Colonic mucosa (tissue), 4 donors: Measurements from ENCODE around the gene ITPKB. TPM values are rescaled to one million over a fixed set of nuclear protein-coding genes. Genes with fewer than 3 reads are reported as not detected.

ENCODE experiments used
- DNase-seq: peaks from one replicate; pipeline ENCODE4 v3.0.0-alpha.2; 2020
- H3K27ac ChIP-seq: fragments of 200-600 bp; one replicate; pipeline ENCODE4 v1.8.0; 2021
- H3K27me3 ChIP-seq: fragments of 200-600 bp; one replicate; pipeline ENCODE4 v1.8.0; 2021
- H3K36me3 ChIP-seq: fragments of 200-600 bp; one replicate; pipeline ENCODE4 v1.8.0; 2021
- H3K4me1 ChIP-seq: fragments of 200-600 bp; one replicate; pipeline ENCODE4 v1.8.0; 2021; ENCODE audit warnings: mild to moderate bottlenecking
- H3K4me3 ChIP-seq: fragments of 200-600 bp; one replicate; pipeline ENCODE4 v1.8.0; 2021
- H3K9ac ChIP-seq, 2 donors: one replicate each; pipeline ENCODE4 v1.7.0; 2013; ENCODE audit warnings: control low read depth in 2 of 2, low read depth in 2 of 2, low read length in 2 of 2
- H3K9me3 ChIP-seq: fragments of 200-600 bp; one replicate; pipeline ENCODE4 v1.8.0; 2021
- intact Hi-C: fragments of 100-400 bp; cut with DNase I; formaldehyde crosslinking; loops from one replicate; pipeline ENCODE4 v1.14.1; 2022
- total RNA-seq, 2 donors: library from RNA; stranded (reverse); fragmentation: NEBNext Ultra II Directional in 1 of 2; extraction: Animal tissue kit (Norgen Biotek cat#: 25700) in 1 of 2; gene quantifications; one replicate each; pipeline ENCODE4 v1.2.1, GENCODE V29; 2021
- TF ChIP-seq, protein P1 (sequence below): fragments of 200-600 bp; IDR thresholded peaks from one replicate; pipeline ENCODE4 v1.8.0; 2022; ENCODE audit warnings: antibody characterized with exemption, mild to moderate bottlenecking
- donor health status: healthy.
- donor health status: DM: no; HTN: no; CAD: no.
- donor health status: DM: no; HTN: no; CAD: no.

The ITPKB gene
- total RNA-seq, 2 donors from 2014 or later = 11.6 to 16.9 TPM

DNA sequence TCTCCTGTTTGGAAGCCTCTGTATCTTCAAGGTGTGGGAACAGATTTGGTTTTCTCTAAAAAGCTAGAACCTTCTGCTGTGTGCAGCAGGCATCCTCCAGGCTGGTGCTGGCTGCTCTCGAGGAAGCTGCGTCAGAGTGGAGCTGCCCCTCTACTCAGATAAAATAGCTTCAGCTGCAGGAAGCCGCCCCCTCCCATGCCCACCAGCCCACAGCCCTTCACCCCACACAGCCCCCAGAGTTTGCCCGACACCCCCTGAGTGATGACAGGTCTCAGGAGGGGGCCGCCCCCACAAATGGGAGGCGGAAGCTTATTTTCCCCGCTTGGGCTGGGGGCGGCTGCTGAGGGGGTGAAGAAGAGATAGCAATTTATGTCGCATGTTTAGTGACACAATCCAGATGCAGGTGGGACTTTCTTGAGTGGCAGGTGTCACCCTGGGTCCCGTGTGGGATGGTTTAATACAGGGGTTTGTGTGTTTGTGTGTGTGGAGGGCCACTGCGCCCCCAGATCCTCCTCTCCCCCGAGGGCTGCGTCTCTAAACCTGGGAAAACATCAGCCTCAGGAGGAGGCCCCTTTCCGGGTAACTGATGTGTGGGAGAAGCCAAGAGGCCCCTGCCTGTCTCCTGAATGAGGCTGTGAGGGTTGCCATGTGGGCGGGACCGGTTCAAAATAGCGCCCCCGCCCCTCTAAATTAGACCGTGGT is 135.1 kb downstream of the ITPKB start:
- intact Hi-C loops = no loop called here
- no peak for DNase-seq

DNA sequence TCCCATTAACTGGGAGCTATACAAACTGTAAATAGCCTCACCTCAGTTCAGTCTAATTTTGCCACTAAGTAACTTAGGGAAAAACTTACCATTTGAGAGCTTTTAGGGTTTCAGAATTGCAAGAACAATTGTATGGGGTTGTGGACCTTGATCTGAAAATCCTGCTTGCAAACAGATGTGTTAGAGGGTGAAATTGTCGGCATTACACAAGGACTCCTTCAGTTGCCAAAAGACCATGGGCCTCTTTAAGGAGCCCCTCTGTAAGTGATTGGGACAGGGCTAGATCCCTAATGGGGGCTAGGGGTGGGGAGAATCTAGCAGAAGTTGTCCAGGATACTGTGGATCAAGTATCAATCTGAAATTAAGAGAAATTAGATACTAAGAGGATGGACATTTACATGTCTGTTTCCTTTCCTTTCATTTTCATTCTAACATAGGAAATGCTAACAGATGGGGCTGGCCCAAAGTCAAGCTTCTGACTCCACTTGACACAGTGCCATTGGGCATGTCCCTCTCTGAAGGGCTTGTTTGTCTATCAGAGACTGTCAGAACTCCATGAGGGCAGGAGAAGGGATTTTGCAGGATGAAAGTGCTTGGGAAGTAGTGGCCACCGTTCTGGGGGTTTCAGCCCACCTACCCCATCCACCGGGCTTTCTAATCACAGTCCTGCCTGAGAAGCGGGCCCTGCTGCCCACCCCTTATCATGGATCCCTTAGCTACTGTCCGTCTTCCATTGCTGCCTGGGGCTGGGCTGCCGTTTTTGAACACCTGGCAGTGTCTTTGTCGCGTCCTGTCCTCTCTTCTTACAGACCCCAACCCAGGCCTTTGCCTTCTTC is 135.8 kb downstream of the ITPKB start:
- TF ChIP-seq, protein P1, sequence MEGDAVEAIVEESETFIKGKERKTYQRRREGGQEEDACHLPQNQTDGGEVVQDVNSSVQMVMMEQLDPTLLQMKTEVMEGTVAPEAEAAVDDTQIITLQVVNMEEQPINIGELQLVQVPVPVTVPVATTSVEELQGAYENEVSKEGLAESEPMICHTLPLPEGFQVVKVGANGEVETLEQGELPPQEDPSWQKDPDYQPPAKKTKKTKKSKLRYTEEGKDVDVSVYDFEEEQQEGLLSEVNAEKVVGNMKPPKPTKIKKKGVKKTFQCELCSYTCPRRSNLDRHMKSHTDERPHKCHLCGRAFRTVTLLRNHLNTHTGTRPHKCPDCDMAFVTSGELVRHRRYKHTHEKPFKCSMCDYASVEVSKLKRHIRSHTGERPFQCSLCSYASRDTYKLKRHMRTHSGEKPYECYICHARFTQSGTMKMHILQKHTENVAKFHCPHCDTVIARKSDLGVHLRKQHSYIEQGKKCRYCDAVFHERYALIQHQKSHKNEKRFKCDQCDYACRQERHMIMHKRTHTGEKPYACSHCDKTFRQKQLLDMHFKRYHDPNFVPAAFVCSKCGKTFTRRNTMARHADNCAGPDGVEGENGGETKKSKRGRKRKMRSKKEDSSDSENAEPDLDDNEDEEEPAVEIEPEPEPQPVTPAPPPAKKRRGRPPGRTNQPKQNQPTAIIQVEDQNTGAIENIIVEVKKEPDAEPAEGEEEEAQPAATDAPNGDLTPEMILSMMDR = no peak
- intact Hi-C loops = no loop called here
- Histone ChIP-seq H3K36me3 (no peaks in the 10 kb centered on the region), H3K27me3 (no peaks in the 10 kb centered on the region), H3K4me3 (no peak overlapping the region), H3K27ac (peak overlapping the region; percentile 73), H3K4me1 (no peaks in the 10 kb centered on the region), H3K9ac (no peak overlapping the region), H3K9me3 (no peaks in the 10 kb centered on the region)
- peak; percentile 53 for DNase-seq

More for the DNA sequence above, 135.1 kb downstream of the ITPKB start:
- H3K4me1 ChIP-seq = no peaks in the 10 kb centered on the region
- H3K4me3 ChIP-seq = no peak overlapping the region
- no peak overlapping the region for H3K27ac ChIP-seq
- no peak overlapping the region for H3K9ac ChIP-seq
- TF ChIP-seq, protein P1 = no peak
- no peaks in the 10 kb centered on the region for H3K36me3 ChIP-seq
- no peaks in the 10 kb centered on the region for H3K9me3 ChIP-seq
- no peaks in the 10 kb centered on the region for H3K27me3 ChIP-seq

DNA sequence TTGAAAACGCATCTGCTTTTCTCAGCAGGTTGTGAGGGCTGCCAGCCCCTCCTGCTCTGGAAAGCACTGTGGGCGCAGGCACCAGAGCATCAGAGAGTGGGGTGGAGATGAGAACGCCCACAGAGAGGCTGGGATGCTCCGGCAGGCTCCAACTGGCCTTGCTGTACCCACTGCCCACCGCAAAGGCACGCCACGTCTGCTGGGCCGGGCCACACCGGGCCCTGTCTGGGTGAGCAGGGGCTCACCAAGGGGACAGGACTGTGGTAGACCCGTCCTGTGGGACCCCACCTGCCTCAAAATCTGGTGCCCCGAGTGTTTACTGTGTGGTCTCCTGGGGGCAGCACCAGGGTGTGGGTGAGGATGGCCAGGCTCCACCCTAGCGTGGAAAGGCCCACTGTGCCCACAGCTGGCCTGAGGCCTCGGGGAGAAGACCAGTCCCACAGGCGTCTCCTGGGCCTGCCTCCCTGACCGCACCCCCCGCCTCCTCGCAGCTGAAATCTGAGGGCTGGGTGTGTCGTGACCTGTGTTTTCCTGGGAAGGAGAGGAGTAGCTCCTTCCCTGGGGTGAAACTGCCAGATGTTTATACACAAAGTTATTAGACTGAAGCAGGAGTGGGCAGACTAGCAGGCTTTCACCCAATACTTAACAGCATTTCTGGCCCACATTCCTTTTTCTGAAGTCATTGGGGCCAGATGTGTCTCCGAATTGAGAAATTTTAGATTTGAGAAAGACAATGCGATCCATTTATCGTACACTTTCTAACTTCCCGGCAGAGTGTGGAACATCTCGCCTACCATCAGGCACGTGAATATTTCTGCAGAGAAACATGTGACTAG is 136.7 kb downstream of the ITPKB start:
- DNase-seq = peak; percentile 38
- no peaks in the 10 kb centered on the region for H3K9me3 ChIP-seq
- peak overlapping the region in 1 of 2 donors; percentile 51 for H3K9ac ChIP-seq
- no peaks in the 10 kb centered on the region for H3K27me3 ChIP-seq
- H3K27ac ChIP-seq = peak overlapping the region; percentile 73
- intact Hi-C loops = no loop called here
- H3K4me3 ChIP-seq = no peak overlapping the region
- H3K36me3 ChIP-seq = no peaks in the 10 kb centered on the region
- no peaks in the 10 kb centered on the region for H3K4me1 ChIP-seq
- TF ChIP-seq, protein P1 = no peak

DNA sequence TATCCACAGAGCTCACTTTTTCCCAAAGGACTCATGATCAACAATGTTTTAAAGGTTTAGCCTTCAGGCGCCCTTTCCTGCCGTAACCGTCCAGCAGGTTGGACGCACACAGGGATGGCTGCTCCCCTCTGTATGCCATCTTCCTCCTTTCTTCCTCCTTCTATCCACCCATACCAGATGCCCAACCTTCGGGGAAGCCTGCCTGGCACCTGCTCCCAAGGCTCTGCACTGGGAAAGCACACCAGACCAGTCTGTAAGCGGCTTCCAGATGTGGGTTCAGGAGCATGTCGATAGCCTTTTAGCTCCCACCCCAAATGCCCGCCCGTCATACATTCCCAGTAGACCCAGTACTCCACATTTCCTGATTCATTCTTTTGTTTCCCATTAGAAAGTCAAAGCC is 137.6 kb downstream of the ITPKB start:
- no peak overlapping the region for H3K27ac ChIP-seq
- intact Hi-C loops = no loop called here
- TF ChIP-seq, protein P1 = no peak
- no peak overlapping the region for H3K4me3 ChIP-seq
- no peaks in the 10 kb centered on the region for H3K27me3 ChIP-seq
- H3K9ac ChIP-seq = no peak overlapping the region
- no peaks in the 10 kb centered on the region for H3K4me1 ChIP-seq
- no peak for DNase-seq
- H3K36me3 ChIP-seq = no peaks in the 10 kb centered on the region
- no peaks in the 10 kb centered on the region for H3K9me3 ChIP-seq

DNA sequence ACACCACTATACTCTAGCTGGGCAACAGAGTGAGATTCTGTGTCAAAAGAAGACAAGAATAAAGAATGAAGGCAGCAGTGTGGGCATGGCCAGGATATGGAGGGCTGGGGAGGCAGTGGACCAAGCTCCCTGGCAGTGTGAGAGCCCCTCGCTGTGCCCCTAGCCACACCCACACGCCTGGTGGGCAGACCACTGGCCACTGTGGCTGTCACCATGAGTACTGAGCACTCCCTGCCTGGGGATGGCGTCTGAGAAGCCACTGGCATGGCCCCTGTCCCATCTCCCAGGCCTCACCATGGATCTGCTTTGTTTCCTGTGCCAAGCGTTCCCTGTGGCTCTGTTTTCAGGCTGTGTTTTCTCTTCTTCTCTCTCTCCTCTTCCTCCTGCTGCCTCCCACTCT is 138.8 kb downstream of the ITPKB start:
- Histone ChIP-seq H3K27me3 (no peaks in the 10 kb centered on the region), H3K36me3 (no peaks in the 10 kb centered on the region), H3K27ac (no peak overlapping the region), H3K4me3 (no peak overlapping the region), H3K9ac (no peak overlapping the region), H3K9me3 (no peaks in the 10 kb centered on the region), H3K4me1 (no peaks in the 10 kb centered on the region)
- TF ChIP-seq, protein P1 = no peak
- DNase-seq = no peak
- intact Hi-C loops = no loop called here
